ENCODE measurements around the gene FTH1.
"Not testable (repeated sequence)": the region's sequence is repeated elsewhere in the genome, so short reads cannot be mapped to it uniquely, and the experiment has no call there.

The FTH1 gene

GRCh38 chr11:61978703-61979661, 11.5 kb upstream of the FTH1 start:
- no peak for DNase-seq

- DNase-seq, result no peak
These were observed 9.5 kb upstream of the FTH1 start for GRCh38 chr11:61976813-61977475.

GRCh38 chr11:61976420-61976800, 9.0 kb upstream of the FTH1 start:
- DNase-seq, result no peak

- DNase-seq, result no peak
These were observed 8.4 kb upstream of the FTH1 start for GRCh38 chr11:61975638-61976419.

- DNase-seq, result no peak
These were observed 7.6 kb upstream of the FTH1 start for GRCh38 chr11:61974766-61975631.

GRCh38 chr11:61973476-61974162, 6.2 kb upstream of the FTH1 start:
- DNase-seq, result no peak

GRCh38 chr11:61972672-61973475, 5.4 kb upstream of the FTH1 start:
- no peak for DNase-seq

- DNase-seq, result no peak
These were observed 4.8 kb upstream of the FTH1 start for GRCh38 chr11:61972112-61972671.

GRCh38 chr11:61971248-61972111, 4.0 kb upstream of the FTH1 start:
- peak; percentile 86 for DNase-seq

GRCh38 chr11:61969838-61970662, 2.6 kb upstream of the FTH1 start:
- DNase-seq, result no peak

GRCh38 chr11:61969391-61969758, 1.9 kb upstream of the FTH1 start:
- DNase-seq, result no peak

GRCh38 chr11:61968758-61969390, 1.4 kb upstream of the FTH1 start:
- DNase-seq, result no peak

- DNase-seq, result peak; percentile 88
These were observed 707 bp upstream of the FTH1 start for GRCh38 chr11:61967924-61968757.

GRCh38 chr11:61966734-61967115, 709 bp downstream of the FTH1 start:
- DNase-seq, result no peak

GRCh38 chr11:61964666-61965271, 2.7 kb downstream of the FTH1 start:
- not testable (repeated sequence) for DNase-seq

GRCh38 chr11:61964058-61964665, 3.3 kb downstream of the FTH1 start:
- no peak for DNase-seq
